Breast epithelium (tissue), 3 donors: Measurements from ENCODE around the gene CCL13.

ENCODE experiments used
- CTCF ChIP-seq, 3 donors: fragments of 450-650 bp; IDR thresholded peaks; one replicate each; pipeline ENCODE4 v1.5.1; 2016 to 2017; ENCODE audit warnings: antibody characterized with exemption in 3 of 3, mild to moderate bottlenecking in 3 of 3, moderate library complexity in 3 of 3
- POLR2AphosphoS5 ChIP-seq, 3 donors: sonication (generic); formaldehyde crosslinking; IDR thresholded peaks; one replicate each; pipeline ENCODE4 v1.6.1; 2017; ENCODE audit warnings: antibody characterized with exemption in 3 of 3

- TF ChIP-seq CTCF (IDR thresholded peaks at IDR 0.05) = no peak
- no peak for TF ChIP-seq POLR2AphosphoS5 (IDR thresholded peaks at IDR 0.05)
Observed at GRCh38 chr17:34321964-34322363, 34.3 kb upstream of the CCL13 start.
